Muscle of leg (tissue), 11 donors: Measurements from ENCODE around the gene NXPH1. TPM values are rescaled to one million over a fixed set of nuclear protein-coding genes. Genes with fewer than 3 reads are reported as not detected.

Experiments used
- DNase-seq: peaks from one replicate; pipeline ENCODE4 v3.0.0; 2013
- H3K27ac ChIP-seq: one replicate; pipeline ENCODE4 v1.5.1; 2013; ENCODE audit warnings: mild to moderate bottlenecking, low read length, control low read depth
- H3K27me3 ChIP-seq: one replicate; pipeline ENCODE4 v1.6.1; 2013; ENCODE audit warnings: low read length; ENCODE audit not compliant: control insufficient read depth, insufficient read depth
- H3K36me3 ChIP-seq: one replicate; pipeline ENCODE4 v1.6.1; 2013; ENCODE audit warnings: low read length; ENCODE audit not compliant: control insufficient read depth, insufficient read depth
- H3K4me1 ChIP-seq: one replicate; pipeline ENCODE4 v1.6.1; 2013; ENCODE audit warnings: low read length; ENCODE audit not compliant: control insufficient read depth, insufficient read depth
- H3K4me3 ChIP-seq: one replicate; pipeline ENCODE4 v1.5.1; 2013; ENCODE audit warnings: low read length, control low read depth
- H3K9me3 ChIP-seq: replicated peaks from 2 replicates; pipeline ENCODE4 v1.6.1; 2013; ENCODE audit warnings: low read depth, low read length; ENCODE audit not compliant: control insufficient read depth
- WGBS: methylation state at CpG from one replicate; pipeline ENCODE4 v1.1.5; 2013; ENCODE audit warnings: missing lambda C conversion rate; ENCODE audit not compliant: insufficient coverage; 5-methylcytosine and 5-hydroxymethylcytosine counted together
- polyA plus RNA-seq, 8 donors: library from polyadenylated mRNA; unstranded; fragments of 120-200 nt; gene quantifications; one replicate each; pipeline versions ENCODE4 v1.2.1 to v1.2.3, GENCODE V29; 2013; ENCODE audit warnings: inconsistent platforms in 1 of 8, low replicate concordance in 1 of 8; ENCODE audit not compliant: insufficient read length in 8 of 8, insufficient read depth in 1 of 8
- total RNA-seq: library from RNA; stranded (reverse); fragments of 120-200 nt; gene quantifications from one replicate; pipeline ENCODE4 v1.2.4, GENCODE V29; 2013

The NXPH1 gene
- total and polyA plus RNA-seq, 9 donors = 0.28 TPM; not detected in 8

DNA sequence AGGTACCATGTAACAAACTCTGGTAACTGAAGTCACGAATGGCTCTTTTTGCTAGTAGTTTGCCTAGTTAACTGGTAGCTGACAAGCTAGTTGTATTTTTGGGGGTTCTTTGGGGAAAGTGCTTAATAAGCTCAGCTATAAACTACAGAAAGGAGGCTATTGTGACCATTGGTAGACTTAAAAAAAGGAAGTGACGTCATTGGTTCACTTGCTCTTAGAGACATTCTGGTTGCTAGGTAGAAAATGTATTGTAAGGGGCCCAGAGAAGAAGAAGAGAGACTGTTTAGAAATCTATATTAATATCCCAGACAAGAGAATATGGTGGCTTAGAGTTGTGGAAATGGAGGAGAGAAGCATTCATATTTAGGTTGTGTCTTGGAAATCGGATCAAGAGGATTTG lies 103.0 kb downstream of the NXPH1 start:
- Histone ChIP-seq H3K9me3 (no peaks in the 10 kb centered on the region), H3K36me3 (no peaks in the 10 kb centered on the region), H3K4me1 (no peaks in the 10 kb centered on the region), H3K27ac (no peak overlapping the region), H3K4me3 (no peak overlapping the region), H3K27me3 (no peaks in the 10 kb centered on the region)
- DNase-seq = no peak
- 94% methylated on average over 2 of the region's 3 CpGs for WGBS

DNA sequence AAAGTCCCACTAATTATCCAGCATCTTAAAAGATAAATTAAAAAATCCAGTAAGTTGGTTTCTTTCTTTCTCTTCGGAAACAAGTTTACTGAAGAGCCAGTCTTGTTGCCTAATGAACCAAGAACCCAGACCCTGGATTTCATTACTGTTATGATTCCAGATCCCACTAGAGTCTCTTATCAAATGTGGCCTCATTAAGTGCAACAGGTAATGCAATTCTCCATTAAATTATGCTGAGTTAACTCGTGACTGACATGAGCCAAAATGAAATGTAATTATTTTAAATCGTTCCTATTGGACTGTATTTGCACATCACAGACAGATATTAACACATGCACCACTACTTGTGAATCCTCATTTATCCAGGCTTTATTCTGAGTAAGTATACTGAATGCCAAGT lies 115.6 kb downstream of the NXPH1 start:
- no peak overlapping the region for H3K27ac ChIP-seq
- no peak overlapping the region for H3K4me3 ChIP-seq
- H3K4me1 ChIP-seq = no peaks in the 10 kb centered on the region
- 80% methylated on average over 1 of the region's 3 CpGs for WGBS
- no peak for DNase-seq
- no peaks in the 10 kb centered on the region for H3K9me3 ChIP-seq
- H3K27me3 ChIP-seq = no peaks in the 10 kb centered on the region
- H3K36me3 ChIP-seq = no peaks in the 10 kb centered on the region

DNA sequence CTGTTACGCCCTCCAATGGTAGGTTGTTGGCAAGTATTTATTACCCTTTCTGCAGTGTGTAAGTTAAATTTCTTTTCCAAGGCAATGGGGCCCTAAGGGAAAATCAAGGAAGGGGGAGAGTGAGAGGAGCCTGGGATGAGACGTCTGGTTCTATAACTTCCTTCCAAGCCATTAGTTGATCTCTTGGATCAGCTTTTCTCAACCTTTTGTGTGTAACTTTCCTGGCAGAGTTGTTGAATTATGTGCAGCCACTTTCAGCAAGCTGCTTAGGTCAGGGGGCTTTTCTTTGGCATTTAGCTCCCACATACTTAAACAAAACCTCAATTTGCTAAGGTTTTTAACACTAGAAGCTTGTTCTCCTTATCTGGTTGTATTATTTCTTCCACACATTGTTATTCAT lies 127.1 kb downstream of the NXPH1 start:
- H3K27ac ChIP-seq = no peak overlapping the region
- peak; percentile 27 for DNase-seq
- H3K9me3 ChIP-seq = no peaks in the 10 kb centered on the region
- no peaks in the 10 kb centered on the region for H3K27me3 ChIP-seq
- H3K4me3 ChIP-seq = no peak overlapping the region
- WGBS = no CpG with 5 or more reads among the region's 2 CpGs
- H3K4me1 ChIP-seq = no peaks in the 10 kb centered on the region
- no peaks in the 10 kb centered on the region for H3K36me3 ChIP-seq

- no peaks in the 10 kb centered on the region for H3K4me1 ChIP-seq
- WGBS = 43% methylated on average over 1 of the region's 3 CpGs
- H3K9me3 ChIP-seq = no peaks in the 10 kb centered on the region
- H3K27ac ChIP-seq = no peak overlapping the region
- H3K27me3 ChIP-seq = no peaks in the 10 kb centered on the region
- DNase-seq = no peak
- H3K4me3 ChIP-seq = no peak overlapping the region
- no peaks in the 10 kb centered on the region for H3K36me3 ChIP-seq
These were observed 128.0 kb downstream of the NXPH1 start for GRCh38 chr7:8561449-8561848.

GRCh38 chr7:8564281-8564680 lies 130.9 kb downstream of the NXPH1 start:
- Histone ChIP-seq H3K27me3 (no peaks in the 10 kb centered on the region), H3K27ac (no peak overlapping the region)
- no CpG with 5 or more reads among the region's 3 CpGs for WGBS

DNA sequence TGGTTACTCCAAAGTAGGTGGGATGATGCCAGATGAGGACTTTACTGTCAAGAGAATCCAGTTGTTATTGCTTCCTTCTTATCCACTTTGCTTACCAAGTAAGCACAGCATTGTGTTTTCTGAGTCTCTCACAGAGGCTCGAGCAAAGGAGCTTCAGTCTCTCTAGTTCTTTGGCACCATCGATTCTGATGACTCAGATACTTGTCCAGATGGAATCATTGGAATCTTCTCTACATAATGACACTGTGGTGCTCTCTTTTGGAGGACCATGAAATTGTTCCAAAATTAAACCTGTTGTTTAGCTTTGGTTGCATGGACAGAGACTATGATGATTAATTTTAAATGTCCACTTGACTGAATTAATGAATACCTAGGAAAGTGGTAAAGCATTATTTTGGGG lies 132.6 kb downstream of the NXPH1 start:
- no peaks in the 10 kb centered on the region for H3K36me3 ChIP-seq
- no peak overlapping the region for H3K27ac ChIP-seq
- H3K27me3 ChIP-seq = no peaks in the 10 kb centered on the region
- peak; percentile 35 for DNase-seq
- H3K4me3 ChIP-seq = no peak overlapping the region
- no peaks in the 10 kb centered on the region for H3K9me3 ChIP-seq
- WGBS = 34% methylated on average over 2 of the region's 2 CpGs
- no peaks in the 10 kb centered on the region for H3K4me1 ChIP-seq

More at GRCh38 chr7:8564281-8564680, 130.9 kb downstream of the NXPH1 start:
- H3K4me1 ChIP-seq = no peaks in the 10 kb centered on the region
- no peak for DNase-seq
- H3K4me3 ChIP-seq = no peak overlapping the region
- H3K9me3 ChIP-seq = no peaks in the 10 kb centered on the region
- no peaks in the 10 kb centered on the region for H3K36me3 ChIP-seq

DNA sequence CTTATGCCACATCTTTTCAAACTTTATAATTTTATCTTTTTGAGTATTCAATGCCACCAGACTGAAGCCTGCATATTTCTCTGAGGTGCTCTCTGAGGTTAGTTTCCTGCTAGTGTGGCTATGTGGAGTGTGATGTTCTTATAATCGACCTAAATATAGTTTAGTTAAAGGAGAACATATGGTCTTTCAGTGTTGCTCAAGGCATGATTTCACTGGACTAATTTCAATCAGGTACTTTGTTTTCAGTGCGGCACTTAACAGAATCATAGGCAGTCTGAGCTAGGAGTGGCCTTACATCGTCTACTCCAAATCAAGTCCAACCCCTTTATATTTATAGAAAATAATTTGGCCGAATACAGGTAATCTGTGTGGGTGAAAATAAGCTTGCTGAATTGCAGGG lies 134.2 kb downstream of the NXPH1 start:
- H3K4me3 ChIP-seq = no peak overlapping the region
- WGBS = no CpG with 5 or more reads among the region's 4 CpGs
- no peak overlapping the region for H3K27ac ChIP-seq
- H3K27me3 ChIP-seq = no peaks in the 10 kb centered on the region
- H3K36me3 ChIP-seq = no peaks in the 10 kb centered on the region
- H3K4me1 ChIP-seq = no peaks in the 10 kb centered on the region
- DNase-seq = no peak
- H3K9me3 ChIP-seq = no peaks in the 10 kb centered on the region

- no peak overlapping the region for H3K27ac ChIP-seq
- H3K4me3 ChIP-seq = no peak overlapping the region
- DNase-seq = no peak
- H3K9me3 ChIP-seq = no peaks in the 10 kb centered on the region
- 76% methylated on average over 3 of the region's 6 CpGs for WGBS
- no peaks in the 10 kb centered on the region for H3K27me3 ChIP-seq
- H3K36me3 ChIP-seq = no peaks in the 10 kb centered on the region
- H3K4me1 ChIP-seq = no peaks in the 10 kb centered on the region
These were observed 146.3 kb downstream of the NXPH1 start for GRCh38 chr7:8579661-8580194.

DNA sequence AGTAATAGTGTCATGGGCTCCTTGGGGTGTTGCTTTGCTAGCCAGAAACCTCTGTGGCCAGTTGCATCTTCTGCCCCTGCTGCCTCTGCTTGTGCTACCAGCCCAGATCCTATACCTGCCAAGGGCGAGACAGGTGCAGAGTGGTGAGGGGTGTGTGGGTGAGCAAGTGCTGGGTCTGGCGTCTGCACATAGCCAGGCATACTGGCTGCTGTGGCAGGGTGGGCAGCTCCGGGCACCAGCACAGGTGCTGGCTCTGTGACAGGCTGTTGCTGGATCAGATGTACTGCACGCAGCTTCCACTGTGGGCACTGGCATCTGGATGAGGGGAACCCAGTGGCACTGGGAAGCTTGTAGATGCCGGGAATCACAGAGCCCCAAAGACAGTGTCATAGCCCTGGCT lies 148.4 kb downstream of the NXPH1 start:
- H3K9me3 ChIP-seq = no peaks in the 10 kb centered on the region
- 78% methylated on average over 5 of the region's 5 CpGs for WGBS
- H3K4me3 ChIP-seq = no peak overlapping the region
- no peak for DNase-seq
- H3K36me3 ChIP-seq = no peaks in the 10 kb centered on the region
- H3K4me1 ChIP-seq = no peaks in the 10 kb centered on the region
- H3K27me3 ChIP-seq = no peaks in the 10 kb centered on the region
- H3K27ac ChIP-seq = no peak overlapping the region

GRCh38 chr7:8582728-8583127 lies 149.3 kb downstream of the NXPH1 start:
- Histone ChIP-seq H3K27me3 (no peaks in the 10 kb centered on the region), H3K36me3 (no peaks in the 10 kb centered on the region), H3K27ac (no peak overlapping the region), H3K4me3 (no peak overlapping the region), H3K4me1 (no peaks in the 10 kb centered on the region), H3K9me3 (no peaks in the 10 kb centered on the region)
- DNase-seq = peak; percentile 41
- WGBS = 78% methylated on average over 1 of the region's 3 CpGs

- WGBS = no CpG with 5 or more reads among the region's 1 CpG
- Histone ChIP-seq H3K4me3 (no peak overlapping the region), H3K9me3 (no peaks in the 10 kb centered on the region), H3K4me1 (no peaks in the 10 kb centered on the region), H3K27me3 (no peaks in the 10 kb centered on the region), H3K27ac (no peak overlapping the region), H3K36me3 (no peaks in the 10 kb centered on the region)
- no peak for DNase-seq
These were observed 152.2 kb downstream of the NXPH1 start for GRCh38 chr7:8585591-8585990.
